H1 (cell line): ENCODE results near the gene MIA3. TPM values are rescaled to one million over a fixed set of nuclear protein-coding genes. Genes with fewer than 3 reads are reported as not detected.

Experiments used
- CHD1 ChIP-seq: IDR thresholded peaks from 2 replicates; pipeline ENCODE4 v1.6.1; 2012; ENCODE audit warnings: low read depth, low read length, improper control_type of control experiment
- EGR1 ChIP-seq: IDR thresholded peaks from 2 replicates; pipeline ENCODE4 v1.6.1; 2011; ENCODE audit warnings: low read depth, low read length, borderline replicate concordance
- HDAC6 ChIP-seq: IDR thresholded peaks from one replicate; pipeline ENCODE4 v1.7.1; 2012; ENCODE audit warnings: low read depth, mild to moderate bottlenecking, inconsistent platforms, low read length, moderate library complexity
- PHF8 ChIP-seq: fragments of 200-600 bp; sonication (generic); conservative IDR thresholded peaks from 2 replicates; pipeline ENCODE4 v1.7.1; 2012; ENCODE audit warnings: low read depth, mild to moderate bottlenecking, inconsistent platforms, low read length, moderate library complexity
- POLR2A ChIP-seq, 2 experiments: IDR thresholded peaks; 1 replicate in 1 of 2; 2 replicates in 1 of 2; pipeline ENCODE4 v1.6.1; 2011; ENCODE audit warnings: low read depth in 2 of 2, low read length in 2 of 2, mild to moderate bottlenecking in 2 of 2; ENCODE audit errors: control extremely low read depth in 1 of 2
- polyA plus RNA-seq, 7 experiments: library from polyadenylated mRNA; depleted of rRNA in 3 of 7; stranded (reverse) in 5 of 7; unstranded in 2 of 7; fragments of >200 nt in 5 of 7; fragments of 200-250 nt in 2 of 7; gene quantifications; 1 replicate in 5 of 7; 2 replicates in 1 of 7; 4 replicates in 1 of 7; pipeline versions ENCODE4 v1.2.1 to v1.2.3, GENCODE V29; 2011 to 2013; ENCODE audit warnings: missing spikeins in 2 of 7, mixed read lengths in 2 of 7
- total RNA-seq: library from RNA; stranded (reverse); fragmentation: NEBNext Ultra II Directional; extraction: Animal tissue kit (Norgen Biotek cat#: 25700); gene quantifications from 2 replicates; pipeline ENCODE4 v1.2.1, GENCODE V29; 2021

The MIA3 gene
- total and polyA plus RNA-seq, 2 of the 8 experiments (the other 6 are each of a cell fraction or from before 2014, with no cell fraction given): 69.0 to 105 TPM

GRCh38 chr1:222634180-222635013 lies 16.5 kb downstream of the MIA3 start (continued):
- TF ChIP-seq EGR1 (no peak), POLR2A (IDR thresholded peaks at IDR 0.05; ENCODE audit: control extremely low read depth in 1 of 2, low read depth in 2 of 2, low read length in 2 of 2) (no peak), CHD1 (no peak), PHF8 (no peak), HDAC6 (no peak)
